Measurements from ENCODE around the gene SERPINB6.

The SERPINB6 gene

DNA sequence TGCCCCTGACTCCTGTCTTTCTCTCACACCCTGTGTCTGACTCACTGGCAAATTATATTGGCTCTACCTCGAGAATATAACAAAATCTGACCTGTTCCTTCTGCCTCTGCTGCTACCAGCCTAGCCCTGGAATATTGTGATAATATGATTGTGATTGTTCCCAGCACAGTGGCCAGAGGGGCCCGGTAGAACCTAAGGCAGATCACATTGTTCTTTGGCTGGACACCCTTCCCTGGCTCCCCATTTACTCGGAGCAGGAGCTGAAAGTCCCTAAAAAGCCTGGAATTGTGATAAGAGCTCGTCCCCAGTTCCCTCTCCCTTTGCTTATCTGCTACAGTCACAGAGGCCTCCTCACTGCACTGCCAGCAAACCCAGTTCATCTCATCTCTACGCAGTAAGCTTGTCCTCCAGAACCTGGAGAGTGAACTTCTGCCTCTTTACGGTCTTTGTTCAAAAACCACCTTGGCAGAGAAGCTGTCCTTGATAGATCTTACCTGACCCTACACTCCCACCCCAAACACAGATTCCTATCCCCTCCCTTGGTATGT is 21.8 kb downstream of the SERPINB6 start:
- TF ChIP-seq, protein P1, sequence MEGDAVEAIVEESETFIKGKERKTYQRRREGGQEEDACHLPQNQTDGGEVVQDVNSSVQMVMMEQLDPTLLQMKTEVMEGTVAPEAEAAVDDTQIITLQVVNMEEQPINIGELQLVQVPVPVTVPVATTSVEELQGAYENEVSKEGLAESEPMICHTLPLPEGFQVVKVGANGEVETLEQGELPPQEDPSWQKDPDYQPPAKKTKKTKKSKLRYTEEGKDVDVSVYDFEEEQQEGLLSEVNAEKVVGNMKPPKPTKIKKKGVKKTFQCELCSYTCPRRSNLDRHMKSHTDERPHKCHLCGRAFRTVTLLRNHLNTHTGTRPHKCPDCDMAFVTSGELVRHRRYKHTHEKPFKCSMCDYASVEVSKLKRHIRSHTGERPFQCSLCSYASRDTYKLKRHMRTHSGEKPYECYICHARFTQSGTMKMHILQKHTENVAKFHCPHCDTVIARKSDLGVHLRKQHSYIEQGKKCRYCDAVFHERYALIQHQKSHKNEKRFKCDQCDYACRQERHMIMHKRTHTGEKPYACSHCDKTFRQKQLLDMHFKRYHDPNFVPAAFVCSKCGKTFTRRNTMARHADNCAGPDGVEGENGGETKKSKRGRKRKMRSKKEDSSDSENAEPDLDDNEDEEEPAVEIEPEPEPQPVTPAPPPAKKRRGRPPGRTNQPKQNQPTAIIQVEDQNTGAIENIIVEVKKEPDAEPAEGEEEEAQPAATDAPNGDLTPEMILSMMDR (conservative IDR thresholded peaks at IDR 0.05) = no peak
- H3K27ac ChIP-seq = no peak overlapping the region

GRCh38 chr6:2949121-2949520 is 22.2 kb downstream of the SERPINB6 start:
- TF ChIP-seq, protein P1 (conservative IDR thresholded peaks at IDR 0.05) = no peak
- no peak overlapping the region for H3K27ac ChIP-seq

- no peak overlapping the region for H3K27ac ChIP-seq
- TF ChIP-seq, protein P1 (conservative IDR thresholded peaks at IDR 0.05) = no peak
These were observed 22.9 kb downstream of the SERPINB6 start for GRCh38 chr6:2948228-2949025.

GRCh38 chr6:2947445-2947844 is 23.9 kb downstream of the SERPINB6 start:
- TF ChIP-seq, protein P1 (conservative IDR thresholded peaks at IDR 0.05) = no peak
- no peak overlapping the region for H3K27ac ChIP-seq

- TF ChIP-seq, protein P1 (conservative IDR thresholded peaks at IDR 0.05) = no peak
- no peak overlapping the region for H3K27ac ChIP-seq
These were observed 26.3 kb downstream of the SERPINB6 start for GRCh38 chr6:2945153-2945452.

- H3K27ac ChIP-seq = no peak overlapping the region
- TF ChIP-seq, protein P1 (conservative IDR thresholded peaks at IDR 0.05) = no peak
These were observed 26.8 kb downstream of the SERPINB6 start for GRCh38 chr6:2944405-2945152.

- H3K27ac ChIP-seq = no peak overlapping the region
- TF ChIP-seq, protein P1 (conservative IDR thresholded peaks at IDR 0.05) = no peak
These were observed 27.8 kb downstream of the SERPINB6 start for GRCh38 chr6:2943564-2943955.

All from VCaP (cell line).